CD4-positive, alpha-beta T cell treated with Interleukin-15 for 1 hour (primary cell): Measurements from ENCODE around the gene NT5DC1.

Experiments used
- DNase-seq: peaks from one replicate; pipeline ENCODE4 v3.0.0-alpha.2; 2020

NT5DC1 gene

DNA sequence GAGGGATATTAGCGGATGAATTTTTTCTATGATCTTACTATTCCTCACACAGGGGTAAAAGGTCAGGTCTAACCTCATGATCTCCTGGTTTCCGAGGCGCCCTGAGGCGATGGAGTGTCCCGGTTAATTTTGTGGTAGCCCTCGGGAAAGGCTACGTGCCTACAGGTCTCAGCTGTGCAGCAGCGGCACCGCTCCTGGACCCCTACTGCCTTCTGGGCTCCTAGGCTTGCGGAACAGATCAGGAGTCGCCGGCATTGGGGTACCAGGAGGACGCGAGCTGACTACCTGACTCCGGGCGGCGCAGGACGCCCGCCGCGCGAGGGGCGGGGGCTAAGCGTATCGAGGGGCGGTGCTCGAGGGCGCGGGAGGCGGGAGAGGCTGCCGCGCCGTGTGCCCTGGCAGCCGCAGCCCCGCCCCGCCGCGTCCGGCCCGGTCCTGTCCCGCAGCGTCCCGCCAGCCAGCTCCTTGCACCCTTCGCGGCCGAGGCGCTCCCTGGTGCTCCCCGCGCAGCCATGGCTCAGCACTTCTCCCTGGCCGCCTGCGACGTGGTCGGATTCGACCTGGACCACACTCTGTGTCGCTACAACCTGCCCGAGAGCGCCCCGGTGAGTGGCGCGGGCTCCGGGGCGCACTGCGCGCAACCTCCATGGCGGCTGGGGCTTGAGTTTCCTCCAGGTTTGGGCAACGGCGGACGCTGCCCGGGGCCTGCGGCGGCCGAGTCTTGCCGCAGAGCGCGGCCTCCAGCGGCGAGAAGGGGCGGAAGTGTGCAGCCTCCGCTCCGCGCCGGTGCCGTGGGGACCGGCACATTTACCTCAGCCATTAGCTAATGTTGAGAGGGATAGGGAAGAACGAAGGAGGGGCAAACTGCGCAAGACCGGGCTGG, at the start of gene NT5DC1:
NT5DC1 (plus strand) TSS at position 435 of the 883 bp plus-strand sequence; CDS start at position 513, 78 bp downstream.
- peak; percentile 76 for DNase-seq

DNA sequence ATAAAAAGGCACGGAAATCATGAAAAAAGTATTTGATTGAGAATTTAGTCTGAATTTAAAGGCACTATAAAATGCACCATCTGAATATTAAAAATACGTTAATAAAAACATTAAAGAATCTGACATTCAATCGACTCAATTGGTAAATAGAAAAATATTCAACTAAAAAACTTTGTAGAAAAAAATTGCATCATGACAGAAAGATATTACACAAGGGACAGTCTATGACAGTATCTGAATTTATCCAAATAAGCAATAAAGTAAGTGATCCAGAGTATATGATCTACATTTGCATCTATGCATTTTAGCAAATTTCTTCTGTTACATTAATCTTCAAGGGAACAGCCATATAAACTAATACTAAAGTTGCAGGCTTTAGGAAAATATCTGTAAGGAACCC, 49.4 kb upstream of the NT5DC1 start:
- no peak for DNase-seq

DNA sequence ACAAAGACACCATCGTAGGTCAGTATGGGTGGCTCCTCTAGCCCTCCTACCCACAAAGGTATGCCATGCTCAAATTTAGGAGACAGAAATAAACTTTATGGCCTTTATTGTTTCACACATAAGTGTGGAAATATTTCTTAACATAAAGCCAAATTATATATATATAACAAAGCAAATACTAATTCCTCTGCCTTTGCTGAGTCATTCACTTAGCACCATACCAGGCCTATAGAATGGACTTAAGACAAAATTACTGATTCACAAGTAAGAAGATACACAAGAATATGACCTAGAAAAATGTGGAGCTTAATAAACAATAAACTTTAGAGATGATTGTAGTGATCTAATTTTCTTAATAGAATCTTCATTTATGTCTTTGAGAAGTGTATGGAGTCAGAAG, 45.1 kb upstream of the NT5DC1 start:
- DNase-seq = no peak

DNA sequence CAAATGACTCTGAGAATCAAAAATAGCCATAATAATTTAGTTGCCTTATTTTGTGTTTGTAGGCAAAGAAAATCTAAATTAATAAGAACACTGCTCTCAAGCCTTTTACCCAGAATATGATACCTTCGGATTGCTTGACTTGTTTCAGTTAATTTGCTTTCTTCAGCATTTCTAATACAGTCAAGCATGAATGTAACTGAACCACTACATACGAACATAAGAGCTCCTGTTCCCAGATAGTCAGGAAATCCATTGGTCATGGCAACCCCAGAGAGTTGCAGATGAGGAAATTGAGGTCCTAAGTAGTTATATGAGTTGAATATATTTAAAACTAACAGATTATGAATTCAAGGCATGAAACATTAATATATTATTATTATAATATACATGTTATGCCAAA, 42.9 kb upstream of the NT5DC1 start:
- DNase-seq = no peak

DNA sequence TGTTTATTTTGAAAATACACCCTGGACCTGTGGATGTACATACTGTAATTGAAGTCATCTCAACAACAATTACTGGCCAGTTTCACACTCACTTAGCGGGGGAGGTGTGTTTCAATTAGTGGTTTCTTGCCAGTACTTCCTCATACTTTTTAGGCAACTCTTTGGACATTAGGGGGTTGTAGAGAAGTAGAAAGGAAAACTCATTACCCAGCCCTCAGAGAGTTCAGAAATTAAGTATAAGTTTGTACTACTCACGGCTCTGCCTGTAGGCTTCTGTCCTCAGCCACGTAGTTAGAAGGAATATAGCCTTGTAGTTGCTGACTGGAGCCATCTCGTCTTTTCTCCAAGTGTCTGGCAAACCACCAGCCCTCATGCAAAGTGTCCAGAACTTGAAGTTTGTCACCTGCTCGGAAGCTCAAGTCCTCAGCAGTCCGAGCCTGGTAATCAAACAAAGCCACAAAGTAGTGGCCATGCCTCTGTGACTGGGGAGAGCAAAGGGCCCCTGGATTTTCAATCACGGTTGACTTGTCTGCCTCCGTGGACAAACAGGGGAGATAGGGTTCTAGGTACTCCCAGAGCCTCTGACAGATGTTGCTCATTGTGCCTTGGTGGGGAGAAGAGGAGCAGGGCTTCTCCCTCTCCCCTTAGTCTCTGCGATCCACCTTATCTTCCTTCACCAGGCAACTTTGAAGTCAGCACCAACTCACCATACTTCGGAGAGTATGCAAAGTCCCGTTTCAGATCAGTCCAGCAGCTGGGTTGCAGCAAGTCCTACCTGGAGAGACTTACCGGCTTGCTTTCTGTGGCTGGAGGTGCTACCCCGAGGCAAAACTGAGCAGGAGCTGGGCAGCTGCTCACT, 40.7 kb upstream of the NT5DC1 start:
- no peak for DNase-seq

DNA sequence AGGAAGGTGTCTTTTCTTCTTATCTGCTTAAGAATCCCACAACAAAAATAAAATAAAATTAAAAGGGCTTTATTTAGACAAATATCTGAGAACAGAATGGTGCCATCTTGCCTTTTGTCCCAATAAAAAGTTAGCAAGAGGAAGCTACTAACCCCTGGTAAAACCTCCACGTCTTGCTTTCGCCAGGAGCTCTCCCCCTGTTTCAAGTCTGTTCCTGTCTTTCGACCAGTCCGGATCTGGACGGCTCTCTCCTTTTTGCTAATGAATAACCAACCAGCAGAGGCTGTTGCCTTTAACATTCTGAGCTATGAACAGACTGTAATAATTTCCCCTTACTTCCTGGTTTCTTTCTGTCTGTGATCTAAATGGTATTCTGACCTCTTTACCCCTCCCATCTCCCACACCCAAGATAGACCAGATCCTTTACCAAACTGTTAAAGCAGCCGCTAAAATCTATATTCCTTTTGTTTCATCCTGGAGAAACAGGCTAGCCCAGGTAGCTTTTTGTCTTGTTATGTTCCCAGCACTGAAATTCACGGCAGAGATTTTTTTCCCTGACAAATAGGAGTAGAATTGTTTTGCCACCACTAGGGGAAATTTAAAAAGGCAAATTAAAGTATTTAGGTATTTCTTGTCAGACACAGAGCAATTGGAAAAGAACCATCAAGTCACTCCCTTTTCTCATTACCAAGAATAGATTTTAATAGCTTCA, 39.9 kb upstream of the NT5DC1 start, which contains the start of gene FRK:
FRK (minus strand) TSS at position 320 of the 712 bp plus-strand sequence. CDS start 580 bp downstream, outside the sequence.
- no peak for DNase-seq

DNA sequence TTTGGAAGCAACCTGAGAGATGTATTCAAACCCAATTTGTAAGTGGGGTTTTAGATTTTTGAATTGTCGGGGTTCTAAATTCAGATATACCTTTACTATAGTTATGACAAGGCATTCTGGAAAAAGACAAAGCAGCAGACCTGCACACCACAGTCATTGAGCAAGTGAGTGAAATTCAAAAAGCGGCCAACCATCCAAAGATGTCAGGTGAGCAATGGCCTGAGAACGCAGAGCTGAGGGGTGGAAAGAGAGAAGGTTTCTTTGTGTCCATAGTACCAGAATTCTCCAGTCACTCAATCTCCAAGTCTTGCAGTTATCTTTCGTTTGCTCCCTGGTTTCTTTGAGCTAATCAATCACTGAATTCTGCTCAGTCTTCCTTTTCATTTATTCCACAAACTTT, 38.2 kb upstream of the NT5DC1 start:
- no peak for DNase-seq

DNA sequence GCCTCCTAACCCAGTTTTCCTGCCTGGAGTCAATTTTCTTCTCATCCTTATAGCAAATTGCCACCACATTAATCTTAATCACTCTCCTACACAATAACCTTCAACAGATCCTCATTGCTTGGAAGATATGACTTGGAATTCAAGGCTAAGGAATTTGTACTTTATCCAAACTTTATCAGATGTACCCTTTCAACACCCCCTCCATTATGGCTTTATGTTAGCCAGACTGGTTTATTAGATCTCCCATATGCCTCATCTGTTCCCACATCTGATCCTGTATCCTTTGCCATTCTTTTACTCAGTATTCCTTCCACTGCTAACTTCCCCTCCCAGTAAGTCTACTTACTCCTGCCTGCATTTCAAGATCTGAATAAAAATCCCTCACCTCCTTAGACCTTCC, 36.0 kb upstream of the NT5DC1 start:
- DNase-seq = no peak

DNA sequence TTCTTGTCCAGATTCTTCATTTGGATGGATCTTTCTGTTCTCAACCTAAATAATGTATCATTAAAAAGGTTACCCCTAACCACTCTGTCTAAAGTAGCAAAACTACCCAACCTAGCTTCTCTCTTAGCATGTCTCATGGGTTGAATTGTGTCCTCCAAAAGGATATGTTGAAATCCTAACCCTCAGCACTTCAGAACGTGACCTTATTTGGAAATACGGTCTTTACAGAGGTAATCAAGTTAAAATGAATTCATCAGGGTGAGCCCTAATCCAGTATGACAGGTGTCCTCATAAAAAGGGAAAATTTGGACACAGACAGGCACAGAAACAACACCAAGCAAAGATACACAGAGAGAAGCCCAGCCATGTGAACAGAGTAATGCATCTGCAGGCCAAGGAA, 33.9 kb upstream of the NT5DC1 start:
- no peak for DNase-seq

DNA sequence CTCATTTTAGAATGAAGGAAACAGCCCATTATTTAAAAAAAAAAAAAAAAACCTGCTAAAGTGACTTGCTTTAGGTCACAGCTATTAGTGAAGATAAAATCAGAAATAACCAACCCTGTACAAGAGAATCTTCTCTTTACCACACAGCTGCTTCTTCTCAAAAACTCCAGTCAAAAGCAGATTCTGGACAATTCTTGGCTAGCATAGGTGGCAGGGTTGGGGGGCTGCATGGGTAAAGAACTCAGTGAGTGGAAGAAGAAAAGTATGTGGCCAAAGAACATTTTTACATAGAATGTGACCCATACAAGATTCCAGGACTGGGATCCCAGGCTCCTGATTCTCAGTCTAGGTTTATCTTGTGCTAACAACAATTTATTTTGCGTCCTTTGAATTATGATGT, 30.6 kb upstream of the NT5DC1 start:
- no peak for DNase-seq

DNA sequence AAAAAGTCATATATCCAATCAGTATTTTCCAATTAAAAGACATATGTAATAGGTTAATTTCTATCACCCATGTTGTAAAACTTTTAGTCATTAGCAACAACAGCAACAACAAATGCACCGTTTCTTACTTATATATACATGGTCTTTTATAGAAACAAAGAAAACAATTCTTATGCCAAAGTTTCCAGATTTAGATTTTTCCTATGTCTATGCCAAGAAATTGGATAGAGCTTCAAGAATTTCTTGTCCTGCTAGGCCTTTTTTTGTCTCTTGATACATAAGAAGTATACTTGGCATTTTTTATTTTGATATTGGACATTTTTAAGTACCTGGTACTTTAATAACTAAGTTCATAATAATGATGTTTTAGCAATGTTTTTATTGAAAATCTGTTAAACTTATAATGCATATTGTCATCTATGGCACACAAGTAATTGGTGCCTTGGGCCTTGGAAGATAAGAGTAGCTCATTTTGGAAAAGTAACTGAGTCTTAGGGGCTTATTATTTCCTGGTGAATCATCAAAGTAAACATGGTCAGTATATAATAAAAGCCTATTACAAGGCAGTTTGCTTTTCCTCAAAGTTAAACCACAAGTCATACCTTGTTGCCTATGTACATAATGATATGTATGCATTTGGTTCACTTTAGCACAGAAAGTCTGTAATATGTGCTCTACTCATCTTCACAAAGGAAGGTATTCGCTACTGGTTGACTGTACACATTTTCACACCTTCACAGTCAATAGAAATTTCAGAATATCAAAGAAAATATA, 29.9 kb upstream of the NT5DC1 start:
- DNase-seq = no peak

DNA sequence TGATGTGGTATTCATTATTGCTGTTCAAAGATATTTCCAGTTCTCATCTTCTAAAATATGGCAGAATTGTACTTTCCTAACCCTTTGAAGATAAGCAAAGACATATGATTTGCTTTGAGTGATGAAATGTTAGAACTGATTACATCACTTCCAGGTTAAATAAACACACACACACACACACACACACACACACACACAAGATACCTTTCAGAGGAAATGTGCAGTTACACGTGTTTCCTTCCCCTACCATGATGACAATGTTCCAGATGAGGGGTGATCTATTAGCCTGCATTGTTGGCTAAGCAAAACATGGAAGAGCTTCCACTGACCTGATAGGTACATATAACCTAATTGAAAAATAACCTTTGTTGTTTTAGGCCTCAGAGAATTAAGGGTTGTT, 28.3 kb upstream of the NT5DC1 start:
- DNase-seq = no peak

DNA sequence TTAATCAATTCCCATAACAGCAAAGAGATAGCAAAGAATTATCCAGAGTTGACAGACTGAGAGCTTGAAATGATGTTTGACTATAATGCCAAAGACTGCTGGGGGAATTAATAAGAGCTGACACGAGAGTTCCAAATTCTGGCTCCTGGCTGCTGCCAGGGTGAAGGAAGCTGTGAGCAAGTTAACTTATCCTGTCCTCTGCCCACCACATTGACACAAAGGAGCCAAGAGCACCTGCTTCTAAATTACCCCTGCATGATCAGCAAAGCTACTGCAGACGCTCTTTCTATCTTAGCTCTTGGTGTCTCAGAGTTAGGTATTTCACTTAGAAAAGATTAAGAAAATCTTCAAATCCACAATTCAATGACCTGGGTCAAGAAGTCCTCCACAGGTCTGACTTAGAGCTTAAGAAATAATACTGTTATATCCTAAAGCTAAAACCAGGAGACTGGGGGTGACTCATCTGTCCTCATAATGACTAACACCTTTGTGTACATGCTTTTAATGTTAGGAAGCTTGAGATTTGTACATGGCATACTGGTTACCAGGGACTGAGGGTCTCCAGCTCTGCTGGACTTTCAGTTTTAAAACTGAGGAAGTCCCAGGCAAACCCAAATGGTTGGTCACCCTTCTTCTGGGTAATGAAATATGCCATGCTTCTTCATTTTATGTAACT, 26.8 kb upstream of the NT5DC1 start:
- no peak for DNase-seq

DNA sequence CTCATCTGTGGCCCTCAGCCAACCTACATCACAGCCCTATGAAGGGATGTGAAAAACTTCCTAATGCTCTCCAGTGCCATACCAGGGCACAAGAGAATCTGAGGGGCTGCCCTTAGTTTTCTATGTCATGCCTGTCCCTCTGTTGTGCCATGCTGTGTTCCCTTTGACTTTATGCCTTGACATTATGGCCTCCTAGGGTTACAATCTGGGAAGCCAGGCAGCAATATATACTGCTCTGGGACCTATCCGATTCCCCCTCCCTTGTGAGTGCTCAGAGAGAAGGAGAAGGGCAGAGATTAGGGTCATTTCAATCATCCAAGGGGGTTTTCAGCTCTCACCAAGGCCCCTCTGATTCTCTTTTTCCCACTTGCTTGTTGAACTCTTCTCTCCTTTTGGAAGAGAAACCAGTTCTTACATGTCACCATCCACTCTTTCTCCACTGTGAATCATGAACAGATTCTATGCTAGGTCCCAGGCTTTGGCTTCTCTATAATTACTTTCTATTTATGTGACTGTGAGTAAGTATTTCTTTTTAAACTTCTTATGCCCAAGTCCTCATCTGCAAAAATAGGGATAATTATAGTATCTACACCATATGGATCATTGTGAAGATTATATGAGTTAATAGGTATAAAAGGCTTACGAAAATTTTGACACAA, 25.8 kb upstream of the NT5DC1 start:
- DNase-seq = no peak

DNA sequence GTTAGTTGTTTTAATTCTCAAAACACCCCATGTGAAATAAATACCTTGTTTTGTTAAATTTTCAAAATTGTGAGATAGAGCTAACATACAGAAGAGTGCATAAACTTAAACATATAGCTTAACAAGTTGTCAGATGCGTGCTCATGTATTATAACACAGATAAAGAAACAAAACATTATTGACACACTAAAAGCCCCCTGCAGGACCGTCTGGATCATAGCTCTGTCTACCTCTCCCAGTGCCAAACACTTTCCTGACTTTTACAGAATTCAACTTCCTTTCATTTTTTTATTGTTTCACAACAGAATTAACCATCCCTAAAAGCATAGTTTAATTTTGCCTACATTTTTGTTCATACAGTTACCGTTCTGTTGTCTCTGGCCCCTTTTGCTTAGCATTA, 22.1 kb upstream of the NT5DC1 start:
- no peak for DNase-seq

DNA sequence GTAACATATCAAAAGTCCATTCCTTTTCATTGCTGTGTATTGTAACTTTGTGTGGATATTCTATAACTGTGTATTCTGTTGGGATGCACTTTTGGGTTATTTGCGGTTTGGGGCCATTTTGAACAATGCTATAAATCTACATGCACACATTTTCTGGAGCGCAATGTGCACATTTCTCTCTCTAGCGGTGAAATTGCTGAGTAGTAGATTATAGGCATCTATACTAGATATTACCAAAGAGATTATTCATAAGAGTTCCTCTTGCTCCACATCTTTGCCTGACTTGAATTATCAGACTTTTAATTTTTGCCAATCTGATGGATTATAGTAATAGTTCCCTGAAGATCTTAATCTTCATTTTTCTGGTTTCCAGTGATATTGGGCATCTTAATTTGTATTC, 21.7 kb upstream of the NT5DC1 start:
- DNase-seq = no peak

DNA sequence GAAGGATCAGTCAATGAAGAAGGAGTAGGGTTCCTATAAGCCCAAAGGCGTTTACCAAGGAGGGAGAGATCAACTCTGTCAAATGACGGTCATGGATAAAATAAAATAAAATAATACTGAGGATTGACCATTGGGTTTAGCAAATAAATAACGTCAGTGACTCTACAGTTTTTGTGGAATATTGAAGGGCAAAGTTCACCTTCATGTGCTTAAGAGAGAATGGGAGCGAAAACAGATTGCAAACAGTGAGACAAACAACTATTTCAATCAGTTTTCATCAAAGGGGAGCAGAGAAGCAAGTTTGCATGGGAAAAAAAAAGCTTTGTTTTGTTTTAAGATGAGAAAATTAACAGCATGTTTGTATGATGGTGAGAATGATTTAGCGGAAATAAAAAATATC, 17.6 kb upstream of the NT5DC1 start:
- no peak for DNase-seq

DNA sequence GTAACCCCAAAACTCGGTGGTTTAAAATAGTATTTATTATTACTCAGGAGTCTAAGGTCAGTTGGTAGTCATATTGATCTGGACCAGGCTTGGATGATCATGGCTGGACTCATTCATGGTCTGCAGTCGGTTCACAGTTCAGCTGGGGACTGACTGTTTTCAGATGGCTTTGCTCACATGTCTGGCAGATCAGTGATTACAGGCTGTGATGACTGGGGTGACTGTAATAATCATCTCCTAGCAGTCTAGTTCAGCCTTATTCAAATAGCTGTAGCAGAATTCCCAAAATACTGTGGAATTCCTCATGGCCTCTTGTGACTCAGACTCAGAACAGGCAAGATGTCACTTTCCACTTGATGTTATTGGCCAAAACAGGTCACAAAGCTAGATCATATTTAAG, 16.4 kb upstream of the NT5DC1 start:
- DNase-seq = no peak

DNA sequence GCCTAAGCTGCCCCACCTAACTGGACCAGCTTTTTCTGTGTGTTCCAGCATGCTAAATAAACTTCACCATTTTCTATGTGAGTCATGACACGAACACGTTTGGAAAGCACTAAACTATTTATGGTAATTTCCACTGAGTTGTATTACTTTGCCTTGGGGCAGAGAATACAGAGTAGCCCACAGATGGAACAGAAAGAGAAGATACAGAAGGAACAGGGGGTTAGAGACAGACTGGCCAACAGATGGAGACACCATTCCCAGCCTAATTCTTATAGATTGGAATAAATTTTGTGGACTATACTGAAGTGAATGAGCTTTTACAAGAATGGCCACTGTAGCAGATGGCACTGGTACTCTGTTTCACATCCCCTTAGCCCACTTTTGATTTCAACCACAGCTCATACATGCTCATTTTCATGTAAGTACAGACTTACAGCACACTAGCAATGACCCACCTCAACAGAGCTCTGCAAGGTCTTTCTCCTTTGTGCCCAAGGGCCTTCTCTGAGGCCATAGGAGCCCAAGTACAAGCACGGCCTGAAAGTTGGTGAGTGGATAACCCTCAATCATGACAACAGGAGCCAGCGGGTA, 13.1 kb upstream of the NT5DC1 start:
- DNase-seq = no peak

DNA sequence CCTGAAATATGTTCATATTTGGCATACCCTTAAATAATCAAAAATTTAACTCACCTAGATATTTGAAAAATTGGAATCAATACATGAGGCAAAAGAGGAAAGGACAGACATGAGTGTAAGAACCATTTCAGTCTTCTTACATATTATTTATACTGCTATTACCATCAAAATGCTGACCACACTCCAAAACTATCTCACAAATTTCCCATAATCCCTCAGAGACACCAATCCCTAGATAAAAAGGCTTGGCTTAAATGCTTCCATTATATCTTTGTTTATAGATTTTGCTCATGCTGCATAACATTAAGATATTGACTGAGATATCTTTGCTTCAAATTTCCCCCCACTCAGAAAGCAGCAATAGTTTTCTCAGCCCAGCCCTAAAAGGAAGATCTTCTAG, 11.7 kb upstream of the NT5DC1 start:
- DNase-seq = no peak

DNA sequence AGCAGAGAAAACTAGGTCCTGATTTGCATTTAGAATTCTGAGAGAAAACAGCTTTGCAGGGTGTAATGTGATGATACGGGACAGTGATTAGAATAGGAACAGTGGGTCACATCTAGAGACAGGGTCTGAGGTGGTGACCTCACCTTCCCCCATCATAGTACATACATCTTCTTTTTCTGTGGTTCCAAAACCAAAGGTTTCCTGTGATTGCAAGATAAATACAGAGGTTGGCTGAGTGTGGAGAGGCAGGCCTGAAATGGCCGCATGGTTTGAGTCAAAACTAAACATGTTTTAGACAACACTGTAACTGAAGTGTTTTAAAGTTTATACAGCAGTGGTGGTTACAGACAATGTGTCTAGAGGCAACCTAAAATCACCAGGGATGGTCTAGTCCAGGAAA, 10.4 kb upstream of the NT5DC1 start:
- DNase-seq = no peak
